GM12891 (cell line): ENCODE measurements around the gene RAMP3.

ENCODE experiments used
- PAX5 ChIP-seq: IDR thresholded peaks from 2 replicates; pipeline ENCODE4 v1.6.1; 2011; ENCODE audit warnings: low read length, moderate library complexity, mild to moderate bottlenecking; ENCODE audit not compliant: insufficient read depth, severe bottlenecking
- POLR2A ChIP-seq: IDR thresholded peaks from 2 replicates; pipeline ENCODE4 v1.6.1; 2011; ENCODE audit warnings: low read depth, low read length, control low read depth
- TAF1 ChIP-seq: IDR thresholded peaks from 2 replicates; pipeline ENCODE4 v1.6.1; 2011; ENCODE audit warnings: low read depth, low read length, control low read depth

DNA sequence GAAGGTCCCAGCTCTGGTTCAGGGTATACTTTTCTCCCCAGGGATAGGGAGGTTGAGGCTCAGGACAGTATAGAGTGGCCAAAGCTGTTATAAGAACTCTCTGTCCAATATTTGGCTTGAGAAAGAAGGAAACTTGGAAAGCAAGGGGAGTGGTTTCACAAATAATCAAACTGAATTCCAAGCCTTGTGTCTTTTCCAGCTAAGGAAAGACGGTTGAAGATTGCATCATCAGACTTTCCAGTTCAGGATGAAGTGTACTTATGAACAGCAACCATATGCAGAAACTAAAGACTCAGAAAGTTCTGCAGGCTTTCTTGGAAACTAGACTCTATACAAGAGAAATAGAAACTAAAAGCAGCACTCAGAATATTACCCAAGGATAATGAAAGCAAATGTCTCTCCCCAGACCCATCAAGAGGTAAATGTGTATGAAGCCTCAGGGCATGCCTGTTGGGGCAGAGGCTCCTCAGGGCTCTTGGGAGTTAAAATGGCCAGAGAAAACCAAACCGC is 46.4 kb downstream of the RAMP3 start:
- no peak for TF ChIP-seq PAX5
- no peak for TF ChIP-seq POLR2A
- TF ChIP-seq TAF1 = no peak
